ENCODE measurements around the gene TGM2. TPM values are rescaled to one million over a fixed set of nuclear protein-coding genes. Genes with fewer than 3 reads are reported as not detected.
A peak's percentile ranks its signal among the peaks of the same experiment; 100 is the strongest.

The TGM2 gene
- polyA plus RNA-seq, 2 of the 4 experiments (the other 2 are of a cell fraction), result 173 to 441 TPM

DNA sequence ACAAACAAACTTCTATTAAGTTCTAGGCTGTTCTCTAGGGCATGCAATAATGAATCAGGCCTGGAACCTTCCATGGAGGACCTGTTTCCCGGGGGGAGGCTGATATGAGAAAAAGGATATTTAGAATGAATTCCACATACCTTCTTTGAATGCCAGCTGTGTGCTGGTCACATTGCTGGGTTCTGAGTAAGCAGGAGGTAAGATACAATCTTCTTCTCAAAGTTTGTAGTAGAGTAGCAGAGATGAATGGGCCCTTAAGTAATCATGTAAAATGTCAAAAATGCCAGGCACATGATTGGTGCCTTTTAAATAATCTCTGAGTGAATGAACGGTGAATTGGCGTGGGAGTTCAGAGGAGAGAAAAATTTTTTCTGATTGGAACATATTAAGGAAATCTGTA, 47.4 kb downstream of the TGM2 start:
- peak overlapping the region; percentile 25; the same call in 2 of the 3 replicates for H3K4me2 ChIP-seq
- ATAC-seq, result peak; percentile 51 to 68; a peak in 3 of 6 replicates
- no peak overlapping the region for H3K4me3 ChIP-seq
- DNase-seq (ENCODE audit: low read depth in 1 of 2, low spot score in 1 of 2), result peak in 1 of 2 experiments; percentile 61
- no peak for FAIRE-seq
- no peaks in the 10 kb centered on the region for H3K9me3 ChIP-seq
- H3K27ac ChIP-seq, result peak overlapping the region; percentile 34 to 72; a peak in 5 of 6 replicates
- CTCF ChIA-PET, result interaction anchor here (1.4 kb wide), 1 partner anchor 105 kb away, joined by 4 read pairs; no protein-coding TSS in a partner anchor
- H3K4me1 ChIP-seq, result peaks cover 30% of the 10 kb centered on the region
- 5% methylated on average over 3 of the region's 3 CpGs for WGBS (ENCODE audit: missing lambda C conversion rate)
- POLR2A ChIA-PET, result no interaction called here
- TF ChIP-seq FOXS1 (CRISPR knock-in tag; IDR thresholded peaks at IDR 0.05), result no peak
- TF ChIP-seq, protein P1, sequence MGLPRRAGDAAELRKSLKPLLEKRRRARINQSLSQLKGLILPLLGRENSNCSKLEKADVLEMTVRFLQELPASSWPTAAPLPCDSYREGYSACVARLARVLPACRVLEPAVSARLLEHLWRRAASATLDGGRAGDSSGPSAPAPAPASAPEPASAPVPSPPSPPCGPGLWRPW (IDR thresholded peaks at IDR 0.05), result no peak
- no peak for TF ChIP-seq MAZ (IDR thresholded peaks at IDR 0.05; ENCODE audit: borderline replicate concordance, low read depth, low read length)
- no peak; the same call in 1 of the 2 replicates for TF ChIP-seq FOSL2 (IDR thresholded peaks at IDR 0.05)
- TF ChIP-seq FOSL2 (CRISPR knock-in tag; IDR thresholded peaks at IDR 0.05), result peak; percentile 58; the same call in 1 of the 2 replicates
- no peak for TF ChIP-seq RARB (CRISPR knock-in tag; IDR thresholded peaks at IDR 0.05)
- TF ChIP-seq RNF2 (IDR thresholded peaks at IDR 0.05; ENCODE audit: borderline replicate concordance, low read depth), result no peak
- no peak for TF ChIP-seq EHMT2 (IDR thresholded peaks at IDR 0.05; ENCODE audit: low read depth)
- no peak for TF ChIP-seq PHF8 (IDR thresholded peaks at IDR 0.05; ENCODE audit: borderline replicate concordance, low read depth)
- no peak for TF ChIP-seq MAFK (IDR thresholded peaks at IDR 0.05; ENCODE audit: partially characterized antibody)
- TF ChIP-seq SMC3 (IDR thresholded peaks at IDR 0.05), result no peak
- no peak for TF ChIP-seq NFE2L2 (conservative IDR thresholded peaks at IDR 0.05; ENCODE audit: low read length)
- no peak for TF ChIP-seq NR3C1 (IDR thresholded peaks at IDR 0.05)
- no peak for TF ChIP-seq HOXB5 (CRISPR knock-in tag; IDR thresholded peaks at IDR 0.05)
- TF ChIP-seq, protein P2, sequence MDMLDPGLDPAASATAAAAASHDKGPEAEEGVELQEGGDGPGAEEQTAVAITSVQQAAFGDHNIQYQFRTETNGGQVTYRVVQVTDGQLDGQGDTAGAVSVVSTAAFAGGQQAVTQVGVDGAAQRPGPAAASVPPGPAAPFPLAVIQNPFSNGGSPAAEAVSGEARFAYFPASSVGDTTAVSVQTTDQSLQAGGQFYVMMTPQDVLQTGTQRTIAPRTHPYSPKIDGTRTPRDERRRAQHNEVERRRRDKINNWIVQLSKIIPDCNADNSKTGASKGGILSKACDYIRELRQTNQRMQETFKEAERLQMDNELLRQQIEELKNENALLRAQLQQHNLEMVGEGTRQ (IDR thresholded peaks at IDR 0.05), result no peak
- 0 out of 5 replicates have a peak, but pooled peaks of 1 of the 2 experiments have one; percentile 15 for TF ChIP-seq RAD21 (conservative IDR thresholded peaks at IDR 0.05 in 1 of 2, IDR thresholded peaks at IDR 0.05 in 1 of 2)
- TF ChIP-seq, protein P3, sequence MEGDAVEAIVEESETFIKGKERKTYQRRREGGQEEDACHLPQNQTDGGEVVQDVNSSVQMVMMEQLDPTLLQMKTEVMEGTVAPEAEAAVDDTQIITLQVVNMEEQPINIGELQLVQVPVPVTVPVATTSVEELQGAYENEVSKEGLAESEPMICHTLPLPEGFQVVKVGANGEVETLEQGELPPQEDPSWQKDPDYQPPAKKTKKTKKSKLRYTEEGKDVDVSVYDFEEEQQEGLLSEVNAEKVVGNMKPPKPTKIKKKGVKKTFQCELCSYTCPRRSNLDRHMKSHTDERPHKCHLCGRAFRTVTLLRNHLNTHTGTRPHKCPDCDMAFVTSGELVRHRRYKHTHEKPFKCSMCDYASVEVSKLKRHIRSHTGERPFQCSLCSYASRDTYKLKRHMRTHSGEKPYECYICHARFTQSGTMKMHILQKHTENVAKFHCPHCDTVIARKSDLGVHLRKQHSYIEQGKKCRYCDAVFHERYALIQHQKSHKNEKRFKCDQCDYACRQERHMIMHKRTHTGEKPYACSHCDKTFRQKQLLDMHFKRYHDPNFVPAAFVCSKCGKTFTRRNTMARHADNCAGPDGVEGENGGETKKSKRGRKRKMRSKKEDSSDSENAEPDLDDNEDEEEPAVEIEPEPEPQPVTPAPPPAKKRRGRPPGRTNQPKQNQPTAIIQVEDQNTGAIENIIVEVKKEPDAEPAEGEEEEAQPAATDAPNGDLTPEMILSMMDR (IDR thresholded peaks at IDR 0.05), result no peak
- TF ChIP-seq CEBPB (IDR thresholded peaks at IDR 0.05), result peak in 1 of 2 experiments; percentile 47; a peak in 1 of 4 replicates
- TF ChIP-seq GATA3 (IDR thresholded peaks at IDR 0.05; ENCODE audit: borderline replicate concordance), result peak; percentile 92
- TF ChIP-seq, protein P4, sequence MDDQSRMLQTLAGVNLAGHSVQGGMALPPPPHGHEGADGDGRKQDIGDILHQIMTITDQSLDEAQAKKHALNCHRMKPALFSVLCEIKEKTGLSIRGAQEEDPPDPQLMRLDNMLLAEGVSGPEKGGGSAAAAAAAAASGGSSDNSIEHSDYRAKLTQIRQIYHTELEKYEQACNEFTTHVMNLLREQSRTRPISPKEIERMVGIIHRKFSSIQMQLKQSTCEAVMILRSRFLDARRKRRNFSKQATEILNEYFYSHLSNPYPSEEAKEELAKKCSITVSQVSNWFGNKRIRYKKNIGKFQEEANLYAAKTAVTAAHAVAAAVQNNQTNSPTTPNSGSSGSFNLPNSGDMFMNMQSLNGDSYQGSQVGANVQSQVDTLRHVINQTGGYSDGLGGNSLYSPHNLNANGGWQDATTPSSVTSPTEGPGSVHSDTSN (IDR thresholded peaks at IDR 0.05), result no peak
- TF ChIP-seq, protein P5, sequence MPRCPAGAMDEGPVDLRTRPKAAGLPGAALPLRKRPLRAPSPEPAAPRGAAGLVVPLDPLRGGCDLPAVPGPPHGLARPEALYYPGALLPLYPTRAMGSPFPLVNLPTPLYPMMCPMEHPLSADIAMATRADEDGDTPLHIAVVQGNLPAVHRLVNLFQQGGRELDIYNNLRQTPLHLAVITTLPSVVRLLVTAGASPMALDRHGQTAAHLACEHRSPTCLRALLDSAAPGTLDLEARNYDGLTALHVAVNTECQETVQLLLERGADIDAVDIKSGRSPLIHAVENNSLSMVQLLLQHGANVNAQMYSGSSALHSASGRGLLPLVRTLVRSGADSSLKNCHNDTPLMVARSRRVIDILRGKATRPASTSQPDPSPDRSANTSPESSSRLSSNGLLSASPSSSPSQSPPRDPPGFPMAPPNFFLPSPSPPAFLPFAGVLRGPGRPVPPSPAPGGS (IDR thresholded peaks at IDR 0.05), result no peak
- TF ChIP-seq EHF (CRISPR knock-in tag; IDR thresholded peaks at IDR 0.05), result no peak
- TF ChIP-seq JUN (IDR thresholded peaks at IDR 0.05), result peak in 1 of 2 experiments; percentile 45; a peak in 1 of 5 replicates
- TF ChIP-seq ZNF302 (CRISPR knock-in tag; IDR thresholded peaks at IDR 0.05), result no peak
- no peak for TF ChIP-seq SREBF2 (IDR thresholded peaks at IDR 0.05)
- peak; percentile 55; the same call in 1 of the 2 replicates for TF ChIP-seq JUNB (IDR thresholded peaks at IDR 0.05)
- no peak for TF ChIP-seq KDM5A (IDR thresholded peaks at IDR 0.05)
- no peak for TF ChIP-seq HOXA7 (CRISPR knock-in tag; IDR thresholded peaks at IDR 0.05)
- TF ChIP-seq RCOR1 (IDR thresholded peaks at IDR 0.05; ENCODE audit: low read depth, low read length), result no peak
- no peak for TF ChIP-seq MYC (IDR thresholded peaks at IDR 0.05; ENCODE audit: borderline replicate concordance, low read length)
- no peak for TF ChIP-seq ZC3H11A (IDR thresholded peaks at IDR 0.05)
- no peak for TF ChIP-seq BHLHE40 (IDR thresholded peaks at IDR 0.05; ENCODE audit: low read depth, low read length)
- TF ChIP-seq ZFP36 (IDR thresholded peaks at IDR 0.05; ENCODE audit: borderline replicate concordance, partially characterized antibody), result no peak
- TF ChIP-seq, protein P6, sequence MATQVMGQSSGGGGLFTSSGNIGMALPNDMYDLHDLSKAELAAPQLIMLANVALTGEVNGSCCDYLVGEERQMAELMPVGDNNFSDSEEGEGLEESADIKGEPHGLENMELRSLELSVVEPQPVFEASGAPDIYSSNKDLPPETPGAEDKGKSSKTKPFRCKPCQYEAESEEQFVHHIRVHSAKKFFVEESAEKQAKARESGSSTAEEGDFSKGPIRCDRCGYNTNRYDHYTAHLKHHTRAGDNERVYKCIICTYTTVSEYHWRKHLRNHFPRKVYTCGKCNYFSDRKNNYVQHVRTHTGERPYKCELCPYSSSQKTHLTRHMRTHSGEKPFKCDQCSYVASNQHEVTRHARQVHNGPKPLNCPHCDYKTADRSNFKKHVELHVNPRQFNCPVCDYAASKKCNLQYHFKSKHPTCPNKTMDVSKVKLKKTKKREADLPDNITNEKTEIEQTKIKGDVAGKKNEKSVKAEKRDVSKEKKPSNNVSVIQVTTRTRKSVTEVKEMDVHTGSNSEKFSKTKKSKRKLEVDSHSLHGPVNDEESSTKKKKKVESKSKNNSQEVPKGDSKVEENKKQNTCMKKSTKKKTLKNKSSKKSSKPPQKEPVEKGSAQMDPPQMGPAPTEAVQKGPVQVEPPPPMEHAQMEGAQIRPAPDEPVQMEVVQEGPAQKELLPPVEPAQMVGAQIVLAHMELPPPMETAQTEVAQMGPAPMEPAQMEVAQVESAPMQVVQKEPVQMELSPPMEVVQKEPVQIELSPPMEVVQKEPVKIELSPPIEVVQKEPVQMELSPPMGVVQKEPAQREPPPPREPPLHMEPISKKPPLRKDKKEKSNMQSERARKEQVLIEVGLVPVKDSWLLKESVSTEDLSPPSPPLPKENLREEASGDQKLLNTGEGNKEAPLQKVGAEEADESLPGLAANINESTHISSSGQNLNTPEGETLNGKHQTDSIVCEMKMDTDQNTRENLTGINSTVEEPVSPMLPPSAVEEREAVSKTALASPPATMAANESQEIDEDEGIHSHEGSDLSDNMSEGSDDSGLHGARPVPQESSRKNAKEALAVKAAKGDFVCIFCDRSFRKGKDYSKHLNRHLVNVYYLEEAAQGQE (IDR thresholded peaks at IDR 0.05), result no peak
- TF ChIP-seq HDAC2 (IDR thresholded peaks at IDR 0.05), result no peak
